ENCODE data around the gene SGSM1.

SGSM1 gene

DNA sequence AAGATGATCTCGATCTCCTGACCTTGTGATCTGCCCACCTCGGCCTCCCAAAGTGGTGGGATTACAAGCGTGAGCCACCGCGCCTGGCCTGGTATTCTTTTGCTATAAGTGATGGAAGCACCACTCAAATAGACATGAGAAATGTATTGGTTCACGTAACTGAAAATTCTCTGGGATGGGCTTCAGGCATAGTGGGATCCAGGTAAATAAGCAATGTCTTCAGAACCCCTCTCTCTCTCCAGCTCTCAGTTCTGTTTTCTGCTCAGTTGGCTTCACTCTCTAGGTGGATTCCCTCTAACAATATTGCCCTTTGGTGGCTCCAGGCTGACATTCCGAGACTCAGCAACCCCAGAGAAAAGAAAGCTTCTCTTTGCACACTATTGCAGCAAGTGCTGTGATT is 141.4 kb downstream of the SGSM1 start:
- in situ Hi-C loops (cut with HindIII; ENCODE audit: low sequenced_read_pairs): no loop called here
- DNase-seq (ENCODE audit: low read depth, low spot score): no peak
- TF ChIP-seq, protein P1, sequence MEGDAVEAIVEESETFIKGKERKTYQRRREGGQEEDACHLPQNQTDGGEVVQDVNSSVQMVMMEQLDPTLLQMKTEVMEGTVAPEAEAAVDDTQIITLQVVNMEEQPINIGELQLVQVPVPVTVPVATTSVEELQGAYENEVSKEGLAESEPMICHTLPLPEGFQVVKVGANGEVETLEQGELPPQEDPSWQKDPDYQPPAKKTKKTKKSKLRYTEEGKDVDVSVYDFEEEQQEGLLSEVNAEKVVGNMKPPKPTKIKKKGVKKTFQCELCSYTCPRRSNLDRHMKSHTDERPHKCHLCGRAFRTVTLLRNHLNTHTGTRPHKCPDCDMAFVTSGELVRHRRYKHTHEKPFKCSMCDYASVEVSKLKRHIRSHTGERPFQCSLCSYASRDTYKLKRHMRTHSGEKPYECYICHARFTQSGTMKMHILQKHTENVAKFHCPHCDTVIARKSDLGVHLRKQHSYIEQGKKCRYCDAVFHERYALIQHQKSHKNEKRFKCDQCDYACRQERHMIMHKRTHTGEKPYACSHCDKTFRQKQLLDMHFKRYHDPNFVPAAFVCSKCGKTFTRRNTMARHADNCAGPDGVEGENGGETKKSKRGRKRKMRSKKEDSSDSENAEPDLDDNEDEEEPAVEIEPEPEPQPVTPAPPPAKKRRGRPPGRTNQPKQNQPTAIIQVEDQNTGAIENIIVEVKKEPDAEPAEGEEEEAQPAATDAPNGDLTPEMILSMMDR (IDR thresholded peaks at IDR 0.05; ENCODE audit: low read depth, low read length): no peak
- no peak overlapping the region for H3K4me3 ChIP-seq (ENCODE audit: low read depth, low read length)

DNA sequence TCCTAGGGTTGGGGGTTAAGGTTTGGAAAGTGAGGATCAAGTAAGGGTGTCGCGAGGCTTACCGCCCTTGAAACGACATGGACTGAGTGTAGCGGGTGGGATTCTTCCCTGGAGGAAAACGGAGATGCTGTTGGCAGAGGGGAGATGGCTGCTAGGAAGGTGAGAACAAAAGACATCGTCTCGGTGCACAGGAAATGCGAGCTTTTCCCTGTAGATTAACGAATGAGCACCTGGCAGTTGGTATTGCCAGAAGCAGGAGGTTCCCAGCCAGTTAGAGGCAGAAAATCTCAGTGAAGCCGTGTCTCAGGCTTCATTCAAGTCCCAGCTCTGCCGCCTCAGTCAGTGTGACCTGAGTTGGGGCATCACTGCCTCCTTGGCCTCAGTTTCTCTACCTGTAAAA is 141.9 kb downstream of the SGSM1 start:
- DNase-seq (ENCODE audit: low read depth, low spot score): no peak
- in situ Hi-C loops (cut with HindIII; ENCODE audit: low sequenced_read_pairs): no loop called here
- TF ChIP-seq, protein P1 (IDR thresholded peaks at IDR 0.05; ENCODE audit: low read depth, low read length): no peak
- no peak overlapping the region for H3K4me3 ChIP-seq (ENCODE audit: low read depth, low read length)

DNA sequence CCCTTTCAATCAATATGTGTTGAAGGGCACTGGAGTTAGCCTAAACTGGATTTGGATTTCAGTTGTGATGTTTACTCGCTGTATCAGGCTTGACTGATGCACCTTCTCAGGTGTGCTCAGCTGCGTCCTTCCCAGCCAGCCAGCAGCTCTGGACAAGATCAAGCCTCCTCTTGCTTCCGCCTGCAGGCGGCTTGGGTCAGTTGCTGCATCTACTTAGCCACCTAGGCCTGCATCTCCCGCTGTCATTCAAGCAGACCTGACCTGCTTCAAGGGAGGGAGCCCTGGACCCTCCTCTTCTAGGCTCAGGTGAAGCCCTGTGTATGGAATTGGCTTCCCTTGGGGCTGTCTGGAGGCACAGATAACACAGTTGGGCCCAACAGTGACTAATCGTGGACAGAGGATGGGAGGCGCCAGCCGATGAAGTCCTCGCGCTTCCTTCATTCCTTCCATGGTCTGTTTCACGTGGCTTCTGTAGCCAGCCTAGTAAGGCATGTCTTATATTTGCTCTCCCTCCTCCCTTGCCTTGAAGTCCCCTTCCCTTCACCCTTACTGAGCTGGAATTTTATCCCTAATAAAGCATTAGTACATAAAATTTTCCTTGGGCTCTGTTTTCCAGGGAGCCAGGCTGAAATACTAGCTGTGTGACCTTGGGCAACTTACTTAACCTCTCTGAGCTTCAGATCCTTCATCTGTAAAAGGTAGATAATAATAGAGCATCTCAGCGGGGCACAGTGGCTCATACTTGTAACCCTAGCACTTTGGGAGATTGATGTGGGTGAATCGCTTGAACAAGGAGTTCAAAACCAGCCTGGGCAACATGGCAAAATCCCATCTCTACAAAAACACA is 142.6 kb downstream of the SGSM1 start:
- no peak overlapping the region for H3K4me3 ChIP-seq (ENCODE audit: low read depth, low read length)
- TF ChIP-seq, protein P1 (IDR thresholded peaks at IDR 0.05; ENCODE audit: low read depth, low read length): no peak
- DNase-seq (ENCODE audit: low read depth, low spot score): no peak
- in situ Hi-C loops (cut with HindIII; ENCODE audit: low sequenced_read_pairs): no loop called here

DNA sequence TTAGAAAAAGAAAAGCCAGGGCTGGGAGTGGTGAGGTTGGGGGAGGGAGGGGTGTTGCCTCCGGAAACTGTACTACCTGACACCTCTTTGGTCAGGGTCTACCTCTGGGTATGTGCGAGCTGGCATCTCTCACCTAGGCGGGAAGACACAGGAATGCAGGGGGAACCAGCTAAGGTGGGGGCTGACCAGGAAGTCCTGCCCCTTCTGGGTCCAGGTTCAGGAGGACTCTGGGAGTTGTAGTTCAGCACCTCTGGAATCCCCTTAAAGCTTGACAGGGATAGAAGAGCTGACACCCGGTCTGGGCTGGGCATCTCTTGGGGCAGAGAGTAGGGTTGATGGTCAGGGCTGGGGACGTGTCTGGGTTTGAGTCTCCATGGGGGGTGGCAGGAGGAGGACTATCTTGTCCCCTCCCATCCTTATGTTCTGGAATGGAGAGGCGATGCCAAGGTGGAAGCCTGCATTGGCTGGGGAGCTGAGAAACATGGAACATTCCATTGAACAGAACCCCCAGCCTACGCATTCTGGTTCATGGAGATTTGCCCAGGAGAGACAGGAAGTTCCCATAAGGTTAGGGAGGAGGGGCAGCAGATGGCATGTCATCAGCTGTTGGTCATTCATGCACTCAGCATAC is 144.4 kb downstream of the SGSM1 start:
- in situ Hi-C loops (cut with HindIII; ENCODE audit: low sequenced_read_pairs): no loop called here
- TF ChIP-seq, protein P1 (IDR thresholded peaks at IDR 0.05; ENCODE audit: low read depth, low read length): no peak
- DNase-seq (ENCODE audit: low read depth, low spot score): no peak
- H3K4me3 ChIP-seq (ENCODE audit: low read depth, low read length): no peak overlapping the region

DNA sequence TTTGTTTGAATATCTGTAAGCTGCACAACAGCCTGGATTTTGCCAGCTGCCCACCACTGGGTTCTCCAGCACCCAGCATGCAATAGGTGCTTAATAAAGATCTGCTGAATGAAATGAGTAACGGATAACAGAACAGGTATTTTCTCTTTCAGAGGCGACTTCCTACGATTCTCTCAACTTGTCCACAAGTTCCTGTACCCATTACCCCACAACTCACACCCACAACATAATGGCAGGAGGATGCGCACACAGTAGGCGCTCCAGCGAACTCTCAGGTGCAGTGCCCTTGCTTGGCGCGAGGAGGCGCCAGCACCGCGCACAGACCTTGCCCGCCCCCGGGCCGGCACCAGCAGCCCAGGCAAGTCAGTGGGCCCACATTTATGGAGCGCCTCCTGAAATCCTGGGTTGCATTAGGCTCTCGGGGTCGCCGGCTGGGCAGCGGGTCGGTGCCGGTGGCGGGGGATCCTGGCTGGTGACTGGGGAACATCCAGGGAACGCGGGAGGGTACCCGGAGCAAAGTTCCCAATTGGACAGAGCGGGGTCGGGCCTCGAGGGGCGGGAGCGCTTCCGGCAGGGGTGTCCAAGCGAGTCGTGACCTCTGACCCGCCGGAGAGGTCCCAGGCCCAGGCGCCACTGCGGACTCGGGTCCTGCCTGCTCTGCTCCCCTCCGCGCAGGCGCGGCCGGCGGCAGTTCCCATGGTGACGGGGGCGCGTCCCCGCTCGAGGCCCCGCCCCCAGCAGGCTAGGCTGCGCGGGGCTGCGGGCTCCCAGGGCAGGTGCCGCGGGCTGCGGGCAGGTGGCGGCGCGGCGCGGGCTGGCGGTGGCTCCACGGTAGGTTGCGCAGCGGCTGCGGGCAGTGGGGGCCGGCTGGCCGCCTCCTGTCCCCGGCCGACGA is 146.2 kb downstream of the SGSM1 start, which contains the start of gene KIAA1671:
Gene KIAA1671, plus strand, starts transcription at position 775 of the 895 bp plus-strand sequence. CDS start 75,284 bp downstream, outside the sequence.
- in situ Hi-C loops (cut with HindIII; ENCODE audit: low sequenced_read_pairs): no loop called here
- DNase-seq (ENCODE audit: low read depth, low spot score): peak; percentile 51

More for the DNA sequence above, 146.2 kb downstream of the SGSM1 start, which contains the start of gene KIAA1671:
- TF ChIP-seq, protein P1 (IDR thresholded peaks at IDR 0.05; ENCODE audit: low read depth, low read length): peak; percentile 100
- H3K4me3 ChIP-seq (ENCODE audit: low read depth, low read length): peak within 1 kb of the TSS; percentile 66

Data from astrocyte of the spinal cord (primary cell).